ENCODE measurements around the gene NUDT14.

DNA sequence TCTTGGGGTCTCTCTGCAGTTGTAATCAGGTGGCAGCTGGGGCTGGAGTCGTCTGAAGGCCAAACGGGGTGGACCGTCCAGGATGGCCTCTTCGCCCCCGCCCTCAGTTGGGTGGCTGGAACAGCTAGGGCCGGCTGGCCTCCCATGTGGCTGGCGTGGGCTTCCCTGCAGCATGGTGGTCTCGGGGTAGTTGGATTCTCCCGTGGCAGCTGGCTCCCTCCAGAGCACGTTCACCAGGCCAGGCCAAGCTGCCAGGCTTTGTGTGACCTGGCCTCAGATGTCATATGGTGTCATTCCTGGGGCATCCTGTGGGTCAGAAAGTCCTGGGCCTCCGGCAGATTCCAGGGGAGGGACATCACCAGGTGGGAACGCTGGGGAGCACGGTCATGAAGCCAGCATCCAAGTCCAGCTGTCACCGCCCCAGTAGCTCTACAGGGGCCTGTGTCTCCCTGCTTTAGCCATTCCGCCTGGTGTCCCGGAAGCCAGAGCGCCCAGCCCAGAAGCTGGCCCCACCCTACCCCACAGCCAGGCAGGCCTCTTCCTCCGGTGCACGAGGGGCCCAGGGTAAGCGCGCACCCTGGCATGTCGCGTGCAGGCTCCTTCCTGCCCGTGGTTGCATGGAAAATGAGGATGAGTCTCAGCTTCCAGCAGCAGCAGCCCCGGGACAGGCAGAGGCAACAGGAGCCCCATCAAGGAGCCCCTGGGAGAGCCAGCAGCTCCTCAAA is 1.3 kb upstream of the NUDT14 start:
- TF ChIP-seq POLR2AphosphoS5 (IDR thresholded peaks at IDR 0.05; ENCODE audit: borderline replicate concordance, low read depth, low read length) (no peak), EZH2 (IDR thresholded peaks at IDR 0.05) (no peak), FOXP2 (optimal IDR thresholded peaks at IDR 0.05; ENCODE audit: control extremely low read depth, extremely low read length, insufficient read depth) (no peak)
